Measurements from ENCODE around the gene SNAP29. TPM values are rescaled to one million over a fixed set of nuclear protein-coding genes. Genes with fewer than 3 reads are reported as not detected.

Gene SNAP29
- total and polyA plus RNA-seq, 9 of the 15 experiments (the other 6 are each of a cell fraction or from before 2014, with no cell fraction given): 19.5 to 250 (median 75.9) TPM

DNA sequence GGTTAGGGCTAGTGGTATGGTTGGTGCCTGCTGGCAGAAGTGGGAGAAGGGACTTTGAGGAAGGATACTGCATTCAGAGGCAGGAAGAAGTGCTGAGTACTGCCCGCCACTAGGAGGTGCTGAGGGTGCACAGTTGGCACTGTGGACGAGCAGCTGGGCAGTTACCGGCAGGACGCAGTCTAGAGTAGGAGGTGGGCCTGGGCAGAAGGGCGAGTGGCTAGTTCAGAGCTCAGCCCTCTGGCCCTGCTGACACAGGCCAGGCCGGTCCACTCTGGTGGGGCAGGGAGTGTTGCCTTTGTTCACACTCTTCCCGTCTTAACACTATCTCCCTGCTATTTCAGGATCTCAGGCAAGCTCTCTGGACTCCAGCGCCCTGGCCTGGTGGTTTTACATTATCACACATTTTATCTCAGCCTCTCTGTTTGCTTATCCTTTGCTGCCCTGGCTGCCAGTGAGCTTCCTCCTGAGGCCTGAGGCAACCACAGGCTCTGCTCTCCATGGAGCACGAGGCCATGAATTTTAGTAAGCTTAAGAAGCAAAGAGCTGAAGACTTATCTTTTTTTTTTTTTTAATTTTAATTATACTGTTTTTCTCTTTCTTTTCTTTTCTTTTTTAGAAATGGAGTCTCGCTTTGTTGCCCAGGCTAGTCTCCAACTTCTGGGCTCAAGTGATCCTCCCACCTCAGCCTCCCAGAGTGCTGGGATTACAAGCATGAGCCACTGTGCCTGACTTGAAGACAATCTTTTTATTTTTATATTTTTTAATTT lies 26.9 kb downstream of the SNAP29 start (continued):
- TF ChIP-seq ZNF184 (CRISPR knock-in tag; IDR thresholded peaks at IDR 0.05): no peak
- TF ChIP-seq, protein P1, sequence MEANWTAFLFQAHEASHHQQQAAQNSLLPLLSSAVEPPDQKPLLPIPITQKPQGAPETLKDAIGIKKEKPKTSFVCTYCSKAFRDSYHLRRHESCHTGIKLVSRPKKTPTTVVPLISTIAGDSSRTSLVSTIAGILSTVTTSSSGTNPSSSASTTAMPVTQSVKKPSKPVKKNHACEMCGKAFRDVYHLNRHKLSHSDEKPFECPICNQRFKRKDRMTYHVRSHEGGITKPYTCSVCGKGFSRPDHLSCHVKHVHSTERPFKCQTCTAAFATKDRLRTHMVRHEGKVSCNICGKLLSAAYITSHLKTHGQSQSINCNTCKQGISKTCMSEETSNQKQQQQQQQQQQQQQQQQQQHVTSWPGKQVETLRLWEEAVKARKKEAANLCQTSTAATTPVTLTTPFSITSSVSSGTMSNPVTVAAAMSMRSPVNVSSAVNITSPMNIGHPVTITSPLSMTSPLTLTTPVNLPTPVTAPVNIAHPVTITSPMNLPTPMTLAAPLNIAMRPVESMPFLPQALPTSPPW (CRISPR knock-in tag; IDR thresholded peaks at IDR 0.05): peak; percentile 63
- TF ChIP-seq, protein P2, sequence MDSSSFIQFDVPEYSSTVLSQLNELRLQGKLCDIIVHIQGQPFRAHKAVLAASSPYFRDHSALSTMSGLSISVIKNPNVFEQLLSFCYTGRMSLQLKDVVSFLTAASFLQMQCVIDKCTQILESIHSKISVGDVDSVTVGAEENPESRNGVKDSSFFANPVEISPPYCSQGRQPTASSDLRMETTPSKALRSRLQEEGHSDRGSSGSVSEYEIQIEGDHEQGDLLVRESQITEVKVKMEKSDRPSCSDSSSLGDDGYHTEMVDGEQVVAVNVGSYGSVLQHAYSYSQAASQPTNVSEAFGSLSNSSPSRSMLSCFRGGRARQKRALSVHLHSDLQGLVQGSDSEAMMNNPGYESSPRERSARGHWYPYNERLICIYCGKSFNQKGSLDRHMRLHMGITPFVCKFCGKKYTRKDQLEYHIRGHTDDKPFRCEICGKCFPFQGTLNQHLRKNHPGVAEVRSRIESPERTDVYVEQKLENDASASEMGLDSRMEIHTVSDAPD (CRISPR knock-in tag; IDR thresholded peaks at IDR 0.05): no peak
- TF ChIP-seq, protein P3, sequence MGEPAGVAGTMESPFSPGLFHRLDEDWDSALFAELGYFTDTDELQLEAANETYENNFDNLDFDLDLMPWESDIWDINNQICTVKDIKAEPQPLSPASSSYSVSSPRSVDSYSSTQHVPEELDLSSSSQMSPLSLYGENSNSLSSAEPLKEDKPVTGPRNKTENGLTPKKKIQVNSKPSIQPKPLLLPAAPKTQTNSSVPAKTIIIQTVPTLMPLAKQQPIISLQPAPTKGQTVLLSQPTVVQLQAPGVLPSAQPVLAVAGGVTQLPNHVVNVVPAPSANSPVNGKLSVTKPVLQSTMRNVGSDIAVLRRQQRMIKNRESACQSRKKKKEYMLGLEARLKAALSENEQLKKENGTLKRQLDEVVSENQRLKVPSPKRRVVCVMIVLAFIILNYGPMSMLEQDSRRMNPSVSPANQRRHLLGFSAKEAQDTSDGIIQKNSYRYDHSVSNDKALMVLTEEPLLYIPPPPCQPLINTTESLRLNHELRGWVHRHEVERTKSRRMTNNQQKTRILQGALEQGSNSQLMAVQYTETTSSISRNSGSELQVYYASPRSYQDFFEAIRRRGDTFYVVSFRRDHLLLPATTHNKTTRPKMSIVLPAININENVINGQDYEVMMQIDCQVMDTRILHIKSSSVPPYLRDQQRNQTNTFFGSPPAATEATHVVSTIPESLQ (CRISPR knock-in tag; IDR thresholded peaks at IDR 0.05): peak; percentile 96; the same call in 1 of the 2 replicates
- peak; percentile 9; the same call in 1 of the 2 replicates for TF ChIP-seq PHB (CRISPR knock-in tag; IDR thresholded peaks at IDR 0.05)
- TF ChIP-seq ZNF764 (CRISPR knock-in tag; IDR thresholded peaks at IDR 0.05; ENCODE audit: low read depth): peak; percentile 97
- no peak for TF ChIP-seq NCOR1 (IDR thresholded peaks at IDR 0.05)
- peak; percentile 91 for TF ChIP-seq ELF4 (CRISPR knock-in tag; IDR thresholded peaks at IDR 0.05)
- TF ChIP-seq SAFB (IDR thresholded peaks at IDR 0.05; ENCODE audit: borderline replicate concordance, low read depth, low read length): no peak
- no peak for TF ChIP-seq MEIS2 (IDR thresholded peaks at IDR 0.05; ENCODE audit: partially characterized antibody)
- TF ChIP-seq, protein P4, sequence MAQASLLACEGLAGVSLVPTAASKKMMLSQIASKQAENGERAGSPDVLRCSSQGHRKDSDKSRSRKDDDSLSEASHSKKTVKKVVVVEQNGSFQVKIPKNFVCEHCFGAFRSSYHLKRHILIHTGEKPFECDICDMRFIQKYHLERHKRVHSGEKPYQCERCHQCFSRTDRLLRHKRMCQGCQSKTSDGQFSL (CRISPR knock-in tag; IDR thresholded peaks at IDR 0.05): peak; percentile 79; the same call in 1 of the 2 replicates
- TF ChIP-seq, protein P4 (tag; IDR thresholded peaks at IDR 0.05): no peak
- TF ChIP-seq RBM25 (IDR thresholded peaks at IDR 0.05; ENCODE audit: low read depth, low read length, severe bottlenecking): no peak
- no peak for TF ChIP-seq RBM17 (IDR thresholded peaks at IDR 0.05; ENCODE audit: borderline replicate concordance, low read depth, low read length)
- TF ChIP-seq ZNF384 (IDR thresholded peaks at IDR 0.05; ENCODE audit: low read depth, low read length): peak; percentile 89
- TF ChIP-seq CBX8 (IDR thresholded peaks at IDR 0.05; ENCODE audit: borderline replicate concordance, extremely low read depth, low read depth, low read length, poor library complexity, severe bottlenecking): no peak
- TF ChIP-seq POLR2A (conservative IDR thresholded peaks at IDR 0.05): no peak; the same call in 1 of the 2 replicates
- peak; percentile 96; the same call in 1 of the 2 replicates for TF ChIP-seq STAG1 (CRISPR knock-in tag; IDR thresholded peaks at IDR 0.05; ENCODE audit: borderline replicate concordance)
- TF ChIP-seq PCBP2 (IDR thresholded peaks at IDR 0.05; ENCODE audit: low read depth, low read length, poor library complexity, severe bottlenecking): no peak
- TF ChIP-seq PHF20 (IDR thresholded peaks at IDR 0.05; ENCODE audit: partially characterized antibody): no peak
- TF ChIP-seq EP400 (IDR thresholded peaks at IDR 0.05): no peak
- TF ChIP-seq ZBED1 (IDR thresholded peaks at IDR 0.05): no peak
- TF ChIP-seq POLR2AphosphoS5 (IDR thresholded peaks at IDR 0.05; ENCODE audit: control insufficient read depth, insufficient read depth, low read depth, low read length): no peak
